Measurements from ENCODE around the gene GATA2.

Gene GATA2

GRCh38 chr3:128453501-128454309, 39.3 kb downstream of the GATA2 start:
- Histone ChIP-seq H3K4me1 (ENCODE audit: control insufficient read depth, insufficient read depth, low read length, poor library complexity, severe bottlenecking) (peaks cover 2% of the 10 kb centered on the region), H3K27ac (ENCODE audit: low read depth, low read length, severe bottlenecking) (no peak overlapping the region), H3K4me3 (ENCODE audit: extremely low read depth, insufficient read depth, low read length, poor library complexity, severe bottlenecking) (no peak overlapping the region), H3K9me3 (ENCODE audit: control insufficient read depth, low read length) (no peaks in the 10 kb centered on the region), H3K36me3 (ENCODE audit: control insufficient read depth, insufficient read depth, low read length) (no peaks in the 10 kb centered on the region)
- WGBS, 2 experiments (ENCODE audit: insufficient coverage in 2 of 2) = 91 to 93% methylated on average over 18 of the region's 21 CpGs

- Histone ChIP-seq H3K27ac (ENCODE audit: low read depth, low read length, severe bottlenecking) (no peak overlapping the region), H3K36me3 (ENCODE audit: control insufficient read depth, insufficient read depth, low read length) (no peaks in the 10 kb centered on the region), H3K9me3 (ENCODE audit: control insufficient read depth, low read length) (no peaks in the 10 kb centered on the region), H3K4me3 (ENCODE audit: extremely low read depth, insufficient read depth, low read length, poor library complexity, severe bottlenecking) (no peak overlapping the region), H3K4me1 (ENCODE audit: control insufficient read depth, insufficient read depth, low read length, poor library complexity, severe bottlenecking) (peaks cover 7% of the 10 kb centered on the region)
- 89 to 91% methylated on average over 20 to 21 of the region's 21 CpGs for WGBS, 2 experiments (ENCODE audit: insufficient coverage in 2 of 2)
Observed at GRCh38 chr3:128452678-128453275, 40.2 kb downstream of the GATA2 start.

DNA sequence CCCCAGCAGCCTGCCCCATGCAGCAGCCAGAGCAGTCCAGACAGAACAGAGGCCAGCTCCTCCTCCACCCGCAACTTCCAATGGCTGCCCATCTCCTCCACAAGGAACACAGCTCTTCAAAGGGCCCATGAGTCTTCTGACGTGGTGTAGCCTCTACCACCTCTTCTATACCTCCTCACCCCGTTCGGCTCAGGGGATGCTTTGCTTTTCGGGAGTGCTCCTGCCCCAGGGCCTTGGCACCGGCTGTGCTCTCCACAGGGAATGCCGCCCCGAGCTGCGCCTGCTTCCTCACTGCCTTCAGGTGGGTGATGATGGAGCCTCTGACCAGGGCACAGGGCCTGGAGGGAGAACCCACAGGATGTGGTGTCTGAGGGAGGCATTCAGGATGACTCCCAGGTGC, 40.9 kb downstream of the GATA2 start:
- 89 to 91% methylated on average over 8 to 9 of the region's 9 CpGs for WGBS, 2 experiments (ENCODE audit: insufficient coverage in 2 of 2)
- Histone ChIP-seq H3K9me3 (ENCODE audit: control insufficient read depth, low read length) (no peaks in the 10 kb centered on the region), H3K27ac (ENCODE audit: low read depth, low read length, severe bottlenecking) (no peak overlapping the region), H3K4me3 (ENCODE audit: extremely low read depth, insufficient read depth, low read length, poor library complexity, severe bottlenecking) (no peak overlapping the region), H3K4me1 (ENCODE audit: control insufficient read depth, insufficient read depth, low read length, poor library complexity, severe bottlenecking) (peaks cover 7% of the 10 kb centered on the region), H3K36me3 (ENCODE audit: control insufficient read depth, insufficient read depth, low read length) (no peaks in the 10 kb centered on the region)

GRCh38 chr3:128449111-128449638, 43.8 kb downstream of the GATA2 start:
- Histone ChIP-seq H3K4me1 (ENCODE audit: control insufficient read depth, insufficient read depth, low read length, poor library complexity, severe bottlenecking) (peaks cover 7% of the 10 kb centered on the region), H3K27ac (ENCODE audit: low read depth, low read length, severe bottlenecking) (no peak overlapping the region), H3K36me3 (ENCODE audit: control insufficient read depth, insufficient read depth, low read length) (no peaks in the 10 kb centered on the region), H3K4me3 (ENCODE audit: extremely low read depth, insufficient read depth, low read length, poor library complexity, severe bottlenecking) (no peak overlapping the region), H3K9me3 (ENCODE audit: control insufficient read depth, low read length) (no peaks in the 10 kb centered on the region)
- 88 to 91% methylated on average over 4 to 5 of the region's 6 CpGs for WGBS, 2 experiments (ENCODE audit: insufficient coverage in 2 of 2)

DNA sequence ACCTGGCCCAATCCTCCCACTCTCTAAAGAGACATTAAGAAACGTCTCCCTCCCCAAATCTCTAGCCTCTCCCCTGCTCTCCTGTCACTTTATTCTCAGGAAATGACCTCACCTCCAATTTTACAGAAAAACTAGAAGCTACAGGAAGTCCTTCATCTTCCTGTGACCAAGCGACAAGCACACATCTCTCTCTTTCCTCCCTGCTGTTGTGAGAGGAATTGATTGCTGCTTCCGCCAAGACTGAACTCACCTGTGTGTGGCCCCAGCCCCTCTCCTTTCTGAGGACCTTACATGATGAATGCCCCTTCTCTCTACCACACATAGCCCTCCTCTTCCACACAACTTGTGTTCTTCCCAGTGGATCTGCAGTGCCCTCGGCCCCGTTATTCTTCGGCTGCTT, 44.5 kb downstream of the GATA2 start:
- no peaks in the 10 kb centered on the region for H3K36me3 ChIP-seq (ENCODE audit: control insufficient read depth, insufficient read depth, low read length)
- WGBS, 2 experiments (ENCODE audit: insufficient coverage in 2 of 2) = 78 to 94% methylated on average over 5 of the region's 6 CpGs
- H3K4me1 ChIP-seq (ENCODE audit: control insufficient read depth, insufficient read depth, low read length, poor library complexity, severe bottlenecking) = peaks cover 7% of the 10 kb centered on the region
- H3K27ac ChIP-seq (ENCODE audit: low read depth, low read length, severe bottlenecking) = no peak overlapping the region
- no peak overlapping the region for H3K4me3 ChIP-seq (ENCODE audit: extremely low read depth, insufficient read depth, low read length, poor library complexity, severe bottlenecking)
- H3K9me3 ChIP-seq (ENCODE audit: control insufficient read depth, low read length) = no peaks in the 10 kb centered on the region

- H3K4me3 ChIP-seq (ENCODE audit: extremely low read depth, insufficient read depth, low read length, poor library complexity, severe bottlenecking) = no peak overlapping the region
- WGBS, 2 experiments (ENCODE audit: insufficient coverage in 2 of 2) = 92 to 98% methylated on average over 2 to 3 of the region's 3 CpGs
- peaks cover 7% of the 10 kb centered on the region for H3K4me1 ChIP-seq (ENCODE audit: control insufficient read depth, insufficient read depth, low read length, poor library complexity, severe bottlenecking)
- H3K27ac ChIP-seq (ENCODE audit: low read depth, low read length, severe bottlenecking) = no peak overlapping the region
- H3K9me3 ChIP-seq (ENCODE audit: control insufficient read depth, low read length) = no peaks in the 10 kb centered on the region
- H3K36me3 ChIP-seq (ENCODE audit: control insufficient read depth, insufficient read depth, low read length) = no peaks in the 10 kb centered on the region
Observed at GRCh38 chr3:128447561-128448013, 45.4 kb downstream of the GATA2 start.

DNA sequence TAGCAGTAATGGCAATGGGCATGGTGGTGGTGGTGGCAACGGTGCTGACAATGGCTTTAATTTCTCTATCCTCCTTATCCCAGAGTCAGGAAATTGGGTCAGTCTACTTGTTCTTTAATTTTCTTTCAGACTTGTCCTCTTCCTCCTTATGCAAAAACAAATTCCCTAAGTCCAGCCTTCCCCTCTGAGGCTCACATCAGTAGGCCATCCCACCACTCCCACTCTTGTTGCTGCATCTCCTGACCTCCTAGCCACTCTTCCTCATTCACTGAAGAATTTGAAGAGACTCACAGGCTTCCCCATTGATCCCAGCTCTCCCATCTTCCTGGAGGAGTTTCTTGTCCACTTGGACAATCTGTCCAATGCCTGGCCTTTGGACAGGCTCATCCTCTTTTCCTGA, 46.2 kb downstream of the GATA2 start:
- Histone ChIP-seq H3K27ac (ENCODE audit: low read depth, low read length, severe bottlenecking) (no peak overlapping the region), H3K36me3 (ENCODE audit: control insufficient read depth, insufficient read depth, low read length) (no peaks in the 10 kb centered on the region), H3K9me3 (ENCODE audit: control insufficient read depth, low read length) (no peaks in the 10 kb centered on the region), H3K4me3 (ENCODE audit: extremely low read depth, insufficient read depth, low read length, poor library complexity, severe bottlenecking) (no peak overlapping the region), H3K4me1 (ENCODE audit: control insufficient read depth, insufficient read depth, low read length, poor library complexity, severe bottlenecking) (peaks cover 7% of the 10 kb centered on the region)
- no CpG with 5 or more reads among the region's 1 CpG for WGBS, 2 experiments (ENCODE audit: insufficient coverage in 2 of 2)

GRCh38 chr3:128445357-128445756, 47.6 kb downstream of the GATA2 start:
- Histone ChIP-seq H3K4me1 (ENCODE audit: control insufficient read depth, insufficient read depth, low read length, poor library complexity, severe bottlenecking) (peaks cover 7% of the 10 kb centered on the region), H3K36me3 (ENCODE audit: control insufficient read depth, insufficient read depth, low read length) (no peaks in the 10 kb centered on the region), H3K9me3 (ENCODE audit: control insufficient read depth, low read length) (no peaks in the 10 kb centered on the region), H3K27ac (ENCODE audit: low read depth, low read length, severe bottlenecking) (no peak overlapping the region), H3K4me3 (ENCODE audit: extremely low read depth, insufficient read depth, low read length, poor library complexity, severe bottlenecking) (no peak overlapping the region)
- WGBS, 2 experiments (ENCODE audit: insufficient coverage in 2 of 2) = 78 to 92% methylated on average over 1 of the region's 1 CpG

- H3K27ac ChIP-seq (ENCODE audit: low read depth, low read length, severe bottlenecking) = no peak overlapping the region
- peaks cover 5% of the 10 kb centered on the region for H3K4me1 ChIP-seq (ENCODE audit: control insufficient read depth, insufficient read depth, low read length, poor library complexity, severe bottlenecking)
- H3K4me3 ChIP-seq (ENCODE audit: extremely low read depth, insufficient read depth, low read length, poor library complexity, severe bottlenecking) = no peak overlapping the region
- no peaks in the 10 kb centered on the region for H3K36me3 ChIP-seq (ENCODE audit: control insufficient read depth, insufficient read depth, low read length)
- WGBS, 2 experiments (ENCODE audit: insufficient coverage in 2 of 2) = 83 to 86% methylated on average over 3 of the region's 3 CpGs
- H3K9me3 ChIP-seq (ENCODE audit: control insufficient read depth, low read length) = no peaks in the 10 kb centered on the region
Observed at GRCh38 chr3:128443771-128444170, 49.2 kb downstream of the GATA2 start.

DNA sequence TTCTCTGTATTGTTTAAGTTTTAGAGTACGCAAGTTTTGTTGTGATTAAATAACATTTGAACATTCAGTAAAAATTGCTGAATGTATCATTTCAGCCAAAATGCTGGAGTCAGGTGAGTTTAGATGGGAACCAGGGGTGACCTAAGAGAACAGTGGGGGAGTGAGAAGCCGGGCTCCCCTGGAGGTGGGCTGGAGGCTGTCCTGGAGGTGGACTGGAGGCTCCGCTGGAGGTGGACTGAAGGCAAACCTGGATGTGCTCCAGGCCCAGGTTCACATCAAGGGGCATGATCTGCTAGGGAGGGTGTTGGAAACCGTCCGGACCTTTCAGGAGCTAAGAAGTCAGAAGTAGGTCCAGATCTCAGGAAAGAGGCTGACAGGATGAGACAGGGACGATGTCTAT, 50.1 kb downstream of the GATA2 start:
- Histone ChIP-seq H3K36me3 (ENCODE audit: control insufficient read depth, insufficient read depth, low read length) (no peaks in the 10 kb centered on the region), H3K27ac (ENCODE audit: low read depth, low read length, severe bottlenecking) (no peak overlapping the region), H3K9me3 (ENCODE audit: control insufficient read depth, low read length) (no peaks in the 10 kb centered on the region), H3K4me1 (ENCODE audit: control insufficient read depth, insufficient read depth, low read length, poor library complexity, severe bottlenecking) (no peaks in the 10 kb centered on the region), H3K4me3 (ENCODE audit: extremely low read depth, insufficient read depth, low read length, poor library complexity, severe bottlenecking) (no peak overlapping the region)
- 87 to 93% methylated on average over 5 to 6 of the region's 6 CpGs for WGBS, 2 experiments (ENCODE audit: insufficient coverage in 2 of 2)

DNA sequence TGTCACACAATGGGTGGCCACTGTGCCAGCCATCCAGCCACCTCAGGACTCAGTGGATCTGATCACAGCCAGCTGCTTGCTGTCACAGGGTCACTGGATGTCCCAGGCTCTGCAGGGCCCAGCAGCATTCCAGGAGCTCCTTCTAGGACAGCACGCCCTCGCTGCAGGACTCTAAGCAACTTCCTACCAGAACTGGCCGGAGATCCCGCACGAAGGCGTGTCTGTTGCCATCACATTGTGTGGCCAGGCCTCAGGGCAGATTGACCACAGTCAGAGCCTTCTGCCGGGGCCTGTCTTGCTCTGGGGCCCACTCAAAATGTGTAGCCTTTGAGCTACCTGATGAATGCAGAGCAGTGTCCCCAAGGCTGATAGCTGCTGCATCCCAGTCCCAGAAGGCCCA, 50.9 kb downstream of the GATA2 start:
- WGBS, 2 experiments (ENCODE audit: insufficient coverage in 2 of 2) = 93 to 94% methylated on average over 7 of the region's 7 CpGs
- Histone ChIP-seq H3K4me3 (ENCODE audit: extremely low read depth, insufficient read depth, low read length, poor library complexity, severe bottlenecking) (no peak overlapping the region), H3K27ac (ENCODE audit: low read depth, low read length, severe bottlenecking) (no peak overlapping the region), H3K4me1 (ENCODE audit: control insufficient read depth, insufficient read depth, low read length, poor library complexity, severe bottlenecking) (no peaks in the 10 kb centered on the region), H3K36me3 (ENCODE audit: control insufficient read depth, insufficient read depth, low read length) (no peaks in the 10 kb centered on the region), H3K9me3 (ENCODE audit: control insufficient read depth, low read length) (no peaks in the 10 kb centered on the region)

Data from mesodermal cell (in vitro differentiated cells).